WTC11 (cell line): ENCODE results near the gene EXPH5. TPM values are rescaled to one million over a fixed set of nuclear protein-coding genes. Genes with fewer than 3 reads are reported as not detected.

Experiments used
- ATAC-seq: fragments of 200-7000 bp; cut with Tn5 transposase; 2 replicates; pipeline ENCODE4 v1.10.0; 2021; ENCODE audit warnings: mild to moderate bottlenecking, moderate library complexity
- CTCF ChIA-PET: fragments of 300-600 bp; sonication (Branson Sonifier 250); formaldehyde crosslinking; loops from one replicate; lab custom pipeline; 2021; ENCODE audit warnings: antibody characterized with exemption; lab: Charles Lee
- POLR2A ChIA-PET: fragments of 350-600 bp; sonication (Branson Sonifier 250); formaldehyde crosslinking; loops from one replicate; lab custom pipeline; 2021; ENCODE audit warnings: antibody characterized with exemption; lab: Charles Lee
- DNase-seq: peaks from one replicate; pipeline ENCODE4 v3.0.0; 2021; ENCODE audit warnings: low spot score
- H3K27ac Mint-ChIP-seq: 2 replicates; pipeline ENCODE4 v1.8.0; 2021; ENCODE audit warnings: mixed read lengths
- H3K27me3 Mint-ChIP-seq: 2 replicates; pipeline ENCODE4 v1.8.0; 2021; ENCODE audit warnings: low read depth, mild to moderate bottlenecking, moderate library complexity, mixed read lengths
- H3K36me3 Mint-ChIP-seq: 2 replicates; pipeline ENCODE4 v1.8.0; 2021; ENCODE audit warnings: mixed read lengths
- H3K4me1 Mint-ChIP-seq: 2 replicates; pipeline ENCODE4 v1.8.0; 2022; ENCODE audit warnings: mixed read lengths
- H3K4me3 Mint-ChIP-seq: 2 replicates; pipeline ENCODE4 v1.8.0; 2021; ENCODE audit warnings: mild to moderate bottlenecking, moderate library complexity, mixed read lengths
- H3K9me3 Mint-ChIP-seq: 2 replicates; pipeline ENCODE4 v1.8.0; 2021; ENCODE audit warnings: mixed read lengths
- ATF1 ChIP-seq: sonication (generic); formaldehyde crosslinking; IDR thresholded peaks from 2 replicates; pipeline ENCODE4 v1.8.1; 2023; ENCODE audit warnings: mild to moderate bottlenecking, moderate library complexity, missing genetic modification reagents
- ATF3 ChIP-seq: sonication (generic); formaldehyde crosslinking; conservative IDR thresholded peaks from 2 replicates; pipeline ENCODE4 v1.8.1; 2022; ENCODE audit warnings: mild to moderate bottlenecking, missing genetic modification reagents
- E2F4 ChIP-seq: sonication (generic); formaldehyde crosslinking; IDR thresholded peaks from 2 replicates; pipeline ENCODE4 v1.8.1; 2022; ENCODE audit warnings: low read depth, mild to moderate bottlenecking, moderate library complexity, missing genetic modification reagents, borderline replicate concordance
- ESRRA ChIP-seq: sonication (generic); formaldehyde crosslinking; IDR thresholded peaks from 2 replicates; pipeline ENCODE4 v1.8.1; 2022; ENCODE audit warnings: mild to moderate bottlenecking, missing genetic modification reagents, borderline replicate concordance
- FOXJ3 ChIP-seq: sonication (generic); formaldehyde crosslinking; IDR thresholded peaks from 2 replicates; pipeline ENCODE4 v1.9.0; 2021; ENCODE audit warnings: missing genetic modification reagents, mild to moderate bottlenecking, borderline replicate concordance
- GABPB1 ChIP-seq: sonication (generic); formaldehyde crosslinking; IDR thresholded peaks from 2 replicates; pipeline ENCODE4 v1.8.1; 2023; ENCODE audit warnings: mild to moderate bottlenecking, missing genetic modification reagents
- IRF1 ChIP-seq: sonication (generic); formaldehyde crosslinking; IDR thresholded peaks from 2 replicates; pipeline ENCODE4 v1.8.0; 2023; ENCODE audit warnings: missing genetic modification reagents
- SMAD4 ChIP-seq: sonication (generic); formaldehyde crosslinking; IDR thresholded peaks from 2 replicates; pipeline ENCODE4 v1.8.0; 2022; ENCODE audit warnings: mild to moderate bottlenecking, missing genetic modification reagents
- SOX15 ChIP-seq: fragments of 250-450 bp; sonication (Bioruptor Pico); IDR thresholded peaks from 2 replicates; pipeline ENCODE4 v1.9.0; 2021; ENCODE audit warnings: mild to moderate bottlenecking
- STAT6 ChIP-seq: sonication (generic); formaldehyde crosslinking; conservative IDR thresholded peaks from 2 replicates; pipeline ENCODE4 v1.8.1; 2023; ENCODE audit warnings: mild to moderate bottlenecking, low read depth, missing genetic modification reagents, moderate library complexity
- TCF7 ChIP-seq: sonication (generic); formaldehyde crosslinking; IDR thresholded peaks from 2 replicates; pipeline ENCODE4 v1.8.0; 2022; ENCODE audit warnings: mild to moderate bottlenecking, low read depth, missing genetic modification reagents, moderate library complexity
- USF1 ChIP-seq: sonication (generic); formaldehyde crosslinking; IDR thresholded peaks from 2 replicates; pipeline ENCODE4 v1.8.0; 2022; ENCODE audit warnings: mild to moderate bottlenecking, missing genetic modification reagents
- USF2 ChIP-seq: sonication (generic); formaldehyde crosslinking; IDR thresholded peaks from 2 replicates; pipeline ENCODE4 v1.8.1; 2023; ENCODE audit warnings: mild to moderate bottlenecking, missing genetic modification reagents, moderate library complexity
- ZNF317 ChIP-seq: sonication (generic); formaldehyde crosslinking; IDR thresholded peaks from 2 replicates; pipeline ENCODE4 v1.8.1; 2023; ENCODE audit warnings: low read depth, mild to moderate bottlenecking, moderate library complexity, missing genetic modification reagents, borderline replicate concordance
- ZNF532 ChIP-seq: fragments of 250-450 bp; sonication (Bioruptor Pico); IDR thresholded peaks from 2 replicates; pipeline ENCODE4 v1.9.0; 2021; ENCODE audit warnings: mild to moderate bottlenecking, borderline replicate concordance
- total RNA-seq: library from RNA; stranded (reverse); gene quantifications from 3 replicates; pipeline ENCODE4 v1.2.3, GENCODE V29; 2021

EXPH5 gene
- total RNA-seq, 1 experiment from 2014 or later = 11.2 TPM

- TF ChIP-seq ZNF532 (CRISPR knock-in tag) (no peak), IRF1 (CRISPR knock-in tag) (no peak)
Observed at GRCh38 chr11:108538022-108538424, 55.5 kb downstream of the EXPH5 start (continued).

GRCh38 chr11:108536783-108537182 is 56.8 kb downstream of the EXPH5 start:
- POLR2A ChIA-PET = no interaction called here
- Mint-ChIP-seq H3K4me3 (no peak overlapping the region), H3K27ac (no peak overlapping the region), H3K36me3 (peaks cover 3% of the 10 kb centered on the region; the same call in 1 of the 2 replicates), H3K27me3 (no peaks in the 10 kb centered on the region), H3K4me1 (peaks cover 18% of the 10 kb centered on the region), H3K9me3 (no peaks in the 10 kb centered on the region)
- DNase-seq = no peak
- no peak for ATAC-seq
- TF ChIP-seq IRF1 (CRISPR knock-in tag) = no peak
- TF ChIP-seq SMAD4 (CRISPR knock-in tag) = no peak
- no peak for TF ChIP-seq GABPB1
- TF ChIP-seq TCF7 (CRISPR knock-in tag) = no peak
- TF ChIP-seq ESRRA = no peak
- no peak for TF ChIP-seq SOX15 (CRISPR knock-in tag)
- no peak for TF ChIP-seq STAT6 (CRISPR knock-in tag)
- no peak for TF ChIP-seq ATF1 (CRISPR knock-in tag)
- no peak for TF ChIP-seq USF1 (CRISPR knock-in tag)
- no peak for TF ChIP-seq ATF3
- TF ChIP-seq, all 79 proteins: peak for 0
- CTCF ChIA-PET = no interaction called here

GRCh38 chr11:108535384-108535955 is 58.1 kb downstream of the EXPH5 start:
- Mint-ChIP-seq H3K4me3 (no peak overlapping the region), H3K4me1 (peaks cover 18% of the 10 kb centered on the region), H3K27ac (peak overlapping the region; percentile 34), H3K36me3 (peaks cover 3% of the 10 kb centered on the region; the same call in 1 of the 2 replicates)
- DNase-seq = no peak
- ChIA-PET POLR2A (no interaction called here), CTCF (no interaction called here)
- TF ChIP-seq USF2 = no peak
- no peak for TF ChIP-seq E2F4
- no peak for TF ChIP-seq FOXJ3 (CRISPR knock-in tag)
- TF ChIP-seq ZNF317 (CRISPR knock-in tag) = no peak
- TF ChIP-seq, all 79 proteins: peak for 0
- ATAC-seq = no peak
- Mint-ChIP-seq H3K27me3 (no peaks in the 10 kb centered on the region), H3K9me3 (no peaks in the 10 kb centered on the region)
